Neural progenitor cell (in vitro differentiated cells): ENCODE measurements around the gene NFKBIL1.

Source experiments
- CTCF ChIP-seq: fragments of 200-600 bp; sonication (generic); IDR thresholded peaks from 2 replicates; pipeline ENCODE4 v1.5.1; 2017; ENCODE audit warnings: antibody characterized with exemption, mild to moderate bottlenecking
- EZH2phosphoT487 ChIP-seq: fragments of 200-600 bp; sonication (generic); IDR thresholded peaks from 2 replicates; pipeline ENCODE4 v1.6.1; 2017; ENCODE audit warnings: antibody characterized with exemption

GRCh38 chr6:31546339-31546957 lies 960 bp upstream of the NFKBIL1 start, which contains the start of gene ATP6V1G2:
- TF ChIP-seq CTCF: peak; percentile 98
- no peak for TF ChIP-seq EZH2phosphoT487
